GM19328 (cell line): ENCODE measurements around the gene FOXP1.
A peak's percentile ranks its signal among the peaks of the same experiment; 100 is the strongest.

Source experiments
- ATAC-seq: cut with Tn5 transposase; IDR thresholded peaks from one replicate; pipeline ENCODE4 v1.9.1; 2021; ENCODE audit warnings: mild to moderate bottlenecking, moderate library complexity; ENCODE audit not compliant: unreplicated experiment

Gene FOXP1

GRCh38 chr3:71072287-71072686 is 511.2 kb downstream of the FOXP1 start:
- ATAC-seq, result no peak

GRCh38 chr3:71070497-71071463 is 512.7 kb downstream of the FOXP1 start:
- ATAC-seq, result no peak

- ATAC-seq, result no peak
Measured at GRCh38 chr3:71069797-71070196, 513.7 kb downstream of the FOXP1 start.

- ATAC-seq, result no peak
Measured at GRCh38 chr3:71067977-71068654, 515.4 kb downstream of the FOXP1 start.

GRCh38 chr3:71066849-71067261 is 516.7 kb downstream of the FOXP1 start:
- no peak for ATAC-seq

GRCh38 chr3:71066356-71066755 is 517.2 kb downstream of the FOXP1 start:
- ATAC-seq, result no peak

- ATAC-seq, result no peak
Measured at GRCh38 chr3:71065764-71066013, 517.8 kb downstream of the FOXP1 start.

GRCh38 chr3:71064956-71065763 is 518.4 kb downstream of the FOXP1 start:
- ATAC-seq, result no peak

GRCh38 chr3:71064291-71064955 is 519.1 kb downstream of the FOXP1 start:
- no peak for ATAC-seq

GRCh38 chr3:71063773-71064290 is 519.7 kb downstream of the FOXP1 start:
- no peak for ATAC-seq

- peak; percentile 42 for ATAC-seq
Measured at GRCh38 chr3:71062952-71063772, 520.4 kb downstream of the FOXP1 start.

GRCh38 chr3:71062037-71062932 is 521.2 kb downstream of the FOXP1 start:
- no peak for ATAC-seq

GRCh38 chr3:71061581-71061980 is 521.9 kb downstream of the FOXP1 start:
- no peak for ATAC-seq

- no peak for ATAC-seq
Measured at GRCh38 chr3:71061037-71061436, 522.5 kb downstream of the FOXP1 start.

- ATAC-seq, result no peak
Measured at GRCh38 chr3:71060536-71060935, 523.0 kb downstream of the FOXP1 start.

GRCh38 chr3:71057526-71057894 is 526.0 kb downstream of the FOXP1 start:
- no peak for ATAC-seq

GRCh38 chr3:71056327-71056726 is 527.2 kb downstream of the FOXP1 start:
- no peak for ATAC-seq

GRCh38 chr3:71055257-71056001 is 528.1 kb downstream of the FOXP1 start:
- ATAC-seq, result no peak
